SIG-M5 (cell line): Measurements from ENCODE around the gene MEIOC.

ENCODE experiments used
- DNase-seq: peaks from one replicate; lab custom pipeline; 2025; lab: John Stamatoyannopoulos, UW

MEIOC gene

DNA sequence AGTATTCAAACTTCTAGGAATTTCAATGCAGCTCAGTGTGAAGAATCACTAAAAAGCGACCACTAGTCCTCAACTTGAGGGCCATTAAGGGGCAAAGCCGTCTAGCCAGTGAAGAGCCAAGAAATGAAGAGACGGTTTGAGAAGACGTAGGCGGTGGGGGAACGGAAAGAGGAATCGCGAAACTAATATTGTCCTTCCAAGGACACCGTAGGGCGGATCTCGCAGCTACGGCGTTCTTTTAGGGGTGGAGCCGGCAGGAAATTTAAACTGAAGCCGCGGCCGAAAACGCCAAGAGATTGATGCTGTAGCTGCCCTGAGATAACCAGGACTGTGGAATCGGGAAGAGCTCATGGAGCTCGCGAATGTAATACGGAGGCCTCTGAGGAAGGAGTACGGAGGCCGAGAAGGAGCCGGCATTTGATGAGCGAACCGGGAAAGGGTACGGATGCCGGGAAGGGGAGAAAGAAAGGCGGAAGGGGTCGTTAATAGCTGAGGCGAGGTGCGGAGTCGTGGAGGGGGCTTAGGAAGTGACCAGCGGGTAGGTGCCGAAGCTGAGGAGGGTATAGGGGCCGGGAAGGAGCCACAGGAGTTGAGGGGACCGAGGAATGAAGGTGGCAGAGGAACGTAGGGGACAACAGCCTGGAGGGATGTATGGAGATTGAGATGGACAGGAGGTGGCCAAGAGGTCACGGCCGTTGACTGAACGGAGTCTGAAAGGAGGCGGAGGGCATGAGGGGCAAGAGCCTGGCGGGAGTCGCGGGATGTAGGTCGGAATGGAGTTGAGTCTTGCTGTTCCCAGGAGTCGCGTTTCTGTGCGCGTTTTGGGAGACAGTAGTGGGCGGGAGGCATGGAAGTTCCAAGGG, 52.4 kb downstream of the MEIOC start, which contains the start of gene DBF4B:
Gene DBF4B (plus strand): TSS at position 265 of the 863 bp plus-strand sequence. CDS start 156 bp downstream, at position 421.
- DNase-seq, result no peak

DNA sequence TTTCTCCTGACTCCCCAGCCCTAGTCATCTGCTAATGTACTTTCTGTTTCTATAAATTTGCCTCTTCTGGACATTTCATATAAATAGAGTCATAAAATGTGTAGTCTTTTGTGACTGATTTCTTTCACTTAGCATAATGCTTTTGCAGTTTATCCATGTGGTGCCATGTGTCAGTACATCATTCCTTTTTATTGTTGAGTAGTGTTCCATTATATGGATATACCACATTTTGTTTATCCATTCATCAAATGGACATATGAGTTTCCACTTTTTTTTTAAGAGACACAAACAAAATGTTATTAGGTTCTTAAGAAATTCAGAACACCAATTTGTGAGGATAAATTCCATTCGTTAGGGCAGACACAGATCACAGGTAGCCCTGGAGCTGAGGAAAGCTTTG, 63.2 kb downstream of the MEIOC start:
- DNase-seq, result no peak

DNA sequence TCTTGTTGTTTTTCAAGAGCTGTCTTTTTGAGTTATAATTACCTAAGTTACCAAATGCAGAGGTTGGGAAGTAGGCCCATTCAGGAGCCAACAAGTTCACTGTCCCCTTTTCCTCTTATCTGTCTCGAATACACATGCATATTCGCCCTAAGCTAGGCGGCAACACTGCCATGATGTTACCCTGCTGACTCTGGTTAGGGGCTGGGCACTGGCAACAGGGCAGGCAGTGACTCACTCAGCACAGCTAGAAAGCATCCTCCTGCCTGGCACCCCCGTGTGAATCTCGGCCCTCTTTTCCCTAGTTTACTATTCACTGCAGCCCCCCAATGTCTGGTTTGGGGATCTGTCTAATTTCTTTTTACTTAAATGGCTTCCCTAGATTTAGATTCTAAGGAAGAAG, 66.0 kb downstream of the MEIOC start:
- DNase-seq, result no peak
